ENCODE results near the gene FMNL2.
"Not testable (repeated sequence)": the region's sequence is repeated elsewhere in the genome, so short reads cannot be mapped to it uniquely, and the experiment has no call there.

DNA sequence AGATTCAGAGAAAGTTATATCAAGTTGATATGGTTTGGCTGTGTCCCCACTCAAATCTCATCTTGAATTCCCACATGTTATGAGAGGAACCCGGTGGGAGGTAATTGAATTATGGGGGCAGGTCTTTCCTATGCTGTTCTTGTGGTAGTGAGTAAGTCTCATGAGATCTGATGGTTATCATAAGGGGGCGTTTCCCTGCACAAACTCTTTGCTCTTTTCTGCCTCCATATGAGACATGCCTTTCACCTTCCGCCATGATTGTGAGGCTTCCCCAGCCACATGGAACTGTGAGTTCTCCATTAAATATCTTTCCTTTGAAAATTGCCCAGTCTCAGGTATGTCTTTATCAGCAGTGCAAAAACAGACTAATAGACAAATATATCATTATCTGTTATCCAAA, 187.5 kb downstream of the FMNL2 start:
- TF ChIP-seq CTCF (IDR thresholded peaks at IDR 0.05; ENCODE audit: borderline replicate concordance, extremely low read depth, low read length, poor library complexity, severe bottlenecking); EZH2 (IDR thresholded peaks at IDR 0.05; ENCODE audit: borderline replicate concordance, low read depth, low read length, severe bottlenecking): not testable (repeated sequence)
